ENCODE measurements around the gene PRKAG2. TPM values are rescaled to one million over a fixed set of nuclear protein-coding genes. Genes with fewer than 3 reads are reported as not detected.
"Not testable (repeated sequence)": the region's sequence is repeated elsewhere in the genome, so short reads cannot be mapped to it uniquely, and the experiment has no call there.

Gene PRKAG2
- total RNA-seq, 1 donor from 2014 or later, result 15.7 TPM

DNA sequence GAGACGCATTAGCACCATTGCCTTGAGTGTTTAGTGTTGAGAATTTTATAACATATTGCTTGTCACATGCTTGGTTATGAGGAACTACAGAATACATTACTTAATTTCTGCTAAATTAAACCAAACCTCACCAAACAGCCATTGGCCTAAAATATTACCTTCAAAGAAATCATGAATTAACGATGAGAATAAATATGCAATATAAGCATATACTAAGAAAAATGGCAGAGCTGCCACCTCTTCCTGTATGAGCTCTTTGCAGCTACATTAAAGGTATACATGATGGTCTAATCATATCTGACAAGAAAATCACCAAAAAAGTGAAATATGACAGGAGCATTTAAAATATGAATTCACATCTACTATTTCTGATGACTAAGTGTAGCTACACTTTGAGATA lies 352.1 kb downstream of the PRKAG2 start:
- Mint-ChIP-seq H3K4me1 (no peaks in the 10 kb centered on the region), H3K27ac (no peak overlapping the region), H3K36me3 (no peaks in the 10 kb centered on the region), H3K4me3 (no peak overlapping the region), H3K9me3 (peaks cover 11% of the 10 kb centered on the region), H3K27me3 (ENCODE audit: low read depth) (no peaks in the 10 kb centered on the region)
- DNase-seq (ENCODE audit: low spot score in 2 of 2, unreplicated experiment in 2 of 2), result no peak
- TF ChIP-seq, protein P1, sequence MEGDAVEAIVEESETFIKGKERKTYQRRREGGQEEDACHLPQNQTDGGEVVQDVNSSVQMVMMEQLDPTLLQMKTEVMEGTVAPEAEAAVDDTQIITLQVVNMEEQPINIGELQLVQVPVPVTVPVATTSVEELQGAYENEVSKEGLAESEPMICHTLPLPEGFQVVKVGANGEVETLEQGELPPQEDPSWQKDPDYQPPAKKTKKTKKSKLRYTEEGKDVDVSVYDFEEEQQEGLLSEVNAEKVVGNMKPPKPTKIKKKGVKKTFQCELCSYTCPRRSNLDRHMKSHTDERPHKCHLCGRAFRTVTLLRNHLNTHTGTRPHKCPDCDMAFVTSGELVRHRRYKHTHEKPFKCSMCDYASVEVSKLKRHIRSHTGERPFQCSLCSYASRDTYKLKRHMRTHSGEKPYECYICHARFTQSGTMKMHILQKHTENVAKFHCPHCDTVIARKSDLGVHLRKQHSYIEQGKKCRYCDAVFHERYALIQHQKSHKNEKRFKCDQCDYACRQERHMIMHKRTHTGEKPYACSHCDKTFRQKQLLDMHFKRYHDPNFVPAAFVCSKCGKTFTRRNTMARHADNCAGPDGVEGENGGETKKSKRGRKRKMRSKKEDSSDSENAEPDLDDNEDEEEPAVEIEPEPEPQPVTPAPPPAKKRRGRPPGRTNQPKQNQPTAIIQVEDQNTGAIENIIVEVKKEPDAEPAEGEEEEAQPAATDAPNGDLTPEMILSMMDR (IDR thresholded peaks at IDR 0.05; ENCODE audit: unreplicated experiment), result no peak

DNA sequence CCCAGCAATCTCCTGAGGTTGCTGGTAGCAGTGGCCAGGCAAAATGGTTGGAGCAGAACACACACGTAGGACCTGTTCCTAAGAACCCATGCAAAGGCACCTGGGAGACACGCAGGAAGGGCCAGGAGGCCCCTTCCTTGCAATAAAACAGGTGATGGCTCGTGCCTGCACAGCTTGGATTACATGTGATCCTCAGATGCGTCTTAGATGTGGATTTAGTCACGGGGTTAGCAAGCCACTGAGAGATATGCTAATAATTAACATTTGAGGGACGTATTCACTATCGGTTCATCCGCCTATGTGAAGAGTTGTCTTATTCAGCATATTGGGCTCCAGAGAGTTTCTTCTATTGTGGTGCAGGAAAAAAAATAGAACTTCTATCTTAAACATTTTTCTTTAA lies 352.6 kb downstream of the PRKAG2 start:
- H3K36me3 Mint-ChIP-seq, result no peaks in the 10 kb centered on the region
- H3K9me3 Mint-ChIP-seq, result peaks cover 9% of the 10 kb centered on the region
- TF ChIP-seq, protein P1 (IDR thresholded peaks at IDR 0.05; ENCODE audit: unreplicated experiment), result no peak
- H3K4me1 Mint-ChIP-seq, result no peaks in the 10 kb centered on the region
- no peaks in the 10 kb centered on the region for H3K27me3 Mint-ChIP-seq (ENCODE audit: low read depth)
- no peak overlapping the region for H3K4me3 Mint-ChIP-seq
- H3K27ac Mint-ChIP-seq, result no peak overlapping the region
- DNase-seq (ENCODE audit: low spot score in 2 of 2, unreplicated experiment in 2 of 2), result no peak

DNA sequence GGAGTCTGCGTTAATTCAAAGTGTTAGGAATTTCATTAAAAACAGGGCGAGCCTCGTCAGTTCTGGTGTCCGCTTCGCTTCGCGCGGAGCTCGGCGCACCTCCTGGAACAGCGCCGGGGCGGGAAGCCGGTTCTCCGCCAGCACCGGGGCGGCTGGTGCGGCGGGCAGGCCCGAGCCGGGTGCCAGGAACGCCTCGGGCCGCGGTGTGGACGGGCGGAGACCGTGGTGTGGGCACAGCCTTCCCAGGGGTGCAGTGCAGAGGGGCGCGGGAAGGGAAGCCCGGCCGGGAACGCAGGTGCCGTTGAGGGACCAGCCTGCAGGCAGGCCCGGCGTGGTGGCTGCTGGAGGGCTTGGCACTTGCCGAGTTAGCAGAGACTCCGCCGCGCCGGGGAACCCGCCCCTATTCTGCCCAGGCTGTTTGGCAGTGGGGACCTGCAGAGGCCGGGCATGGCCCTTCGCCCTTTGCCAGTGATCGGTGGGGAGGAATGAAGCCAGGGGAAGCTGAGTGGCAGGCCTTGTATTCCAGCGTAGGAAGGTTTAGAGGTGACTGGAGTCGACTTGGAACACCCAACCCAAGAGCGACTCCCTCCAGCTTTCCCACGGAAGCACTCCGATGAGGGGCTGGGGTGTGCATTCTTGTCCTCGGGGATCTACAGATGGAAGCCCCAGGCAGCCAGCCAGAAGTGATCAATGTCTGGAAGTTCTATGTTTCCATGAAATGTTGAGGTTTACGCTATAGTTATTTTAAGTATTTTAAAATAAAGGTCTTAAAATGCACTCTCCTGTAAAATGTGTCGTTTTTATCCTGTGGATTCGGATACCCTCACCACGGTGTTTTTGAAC lies 356.3 kb downstream of the PRKAG2 start:
- Mint-ChIP-seq H3K27me3 (ENCODE audit: low read depth) (no peaks in the 10 kb centered on the region), H3K27ac (peak overlapping the region; percentile 99), H3K4me3 (peak overlapping the region; percentile 90), H3K36me3 (no peaks in the 10 kb centered on the region), H3K9me3 (no peaks in the 10 kb centered on the region), H3K4me1 (peaks cover 22% of the 10 kb centered on the region)
- no peak for DNase-seq (ENCODE audit: low spot score in 2 of 2, unreplicated experiment in 2 of 2)
- TF ChIP-seq, protein P1 (IDR thresholded peaks at IDR 0.05; ENCODE audit: unreplicated experiment), result no peak

DNA sequence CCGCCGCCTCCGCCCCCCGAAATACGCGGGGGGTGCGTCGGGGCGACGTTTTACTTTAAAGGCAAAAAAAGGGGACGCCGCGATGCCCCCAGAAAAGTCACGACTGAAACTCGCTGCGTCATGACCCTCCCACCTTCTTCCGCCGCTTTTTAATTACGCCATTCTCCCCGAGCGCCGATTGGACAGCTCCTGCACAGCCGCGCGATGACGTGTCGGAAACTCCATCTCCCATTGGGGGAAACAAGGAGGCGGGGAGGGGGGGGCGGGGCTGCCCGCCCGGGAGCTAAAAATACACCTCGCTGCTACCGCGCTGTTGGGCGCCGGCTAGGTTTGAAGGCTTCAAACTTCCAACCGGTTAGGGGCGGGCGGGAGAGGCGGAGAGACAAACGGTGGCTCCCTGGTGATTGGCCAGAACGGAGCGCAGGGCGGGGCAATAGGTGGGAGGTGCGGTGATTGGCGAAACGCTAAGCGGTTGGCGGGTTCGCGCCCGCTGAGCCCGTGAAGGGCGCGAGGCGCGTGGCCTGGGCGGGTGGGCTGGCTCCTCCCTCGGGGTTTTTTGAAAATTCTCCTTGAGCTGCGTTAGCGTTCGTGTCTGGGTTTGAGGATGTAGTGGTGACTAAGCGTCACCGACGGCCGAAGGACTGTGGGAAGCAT lies 357.0 kb downstream of the PRKAG2 start, which contains the start of gene RHEB:
TSS of gene RHEB (minus strand) at position 131 of the 654 bp plus-strand sequence. CDS start 384 bp downstream, outside the sequence.
- TF ChIP-seq, protein P1 (IDR thresholded peaks at IDR 0.05; ENCODE audit: unreplicated experiment), result no peak
- DNase-seq (ENCODE audit: low spot score in 2 of 2, unreplicated experiment in 2 of 2), result peak; percentile 92 to 93
- Mint-ChIP-seq H3K27ac (peak within 1 kb of the TSS; percentile 99), H3K36me3 (peaks cover 4% of the 10 kb centered on the region), H3K4me3 (peak within 1 kb of the TSS; percentile 90), H3K9me3 (peaks cover 3% of the 10 kb centered on the region), H3K4me1 (peaks cover 25% of the 10 kb centered on the region), H3K27me3 (ENCODE audit: low read depth) (no peaks in the 10 kb centered on the region)

DNA sequence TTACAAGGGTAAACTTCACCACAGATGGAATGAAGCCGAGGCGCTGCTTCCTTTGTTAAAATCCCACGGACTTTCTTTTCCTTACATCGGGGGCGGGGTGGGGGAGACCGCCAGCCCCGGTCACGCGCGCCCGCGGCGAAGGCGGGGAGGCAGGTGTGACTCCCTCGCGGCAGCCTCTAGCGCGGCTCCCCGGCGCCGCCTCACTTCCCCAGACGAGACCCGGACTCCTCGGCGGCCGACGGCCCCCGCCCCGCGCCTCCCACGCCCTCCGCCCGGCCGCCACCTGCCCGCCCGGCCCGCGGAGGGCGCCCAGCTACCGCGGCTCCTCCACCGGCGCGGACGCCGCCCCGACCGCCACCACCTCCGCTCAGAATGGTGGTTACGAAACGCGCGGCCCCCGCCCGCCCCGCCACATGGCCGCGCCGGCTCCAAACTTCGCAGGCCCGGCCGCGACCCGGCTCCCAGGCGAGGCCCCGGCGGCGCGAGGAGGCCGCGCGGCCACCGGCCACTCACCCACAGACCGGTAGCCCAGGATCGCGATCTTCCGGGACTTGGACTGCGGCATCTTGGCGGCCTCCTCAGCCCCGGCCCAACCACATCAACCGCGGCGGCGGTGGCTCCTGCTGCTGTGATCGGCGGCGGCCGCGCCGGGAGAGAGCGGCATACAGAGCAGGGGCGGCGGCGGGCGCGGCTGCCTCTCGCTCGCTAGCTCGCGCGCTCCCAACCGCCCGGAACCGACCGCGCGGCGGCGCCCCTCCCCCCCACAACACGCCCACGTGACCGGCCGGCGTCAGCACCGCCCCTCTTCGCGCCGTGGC lies 357.8 kb downstream of the PRKAG2 start:
- not testable (repeated sequence) for H3K9me3 Mint-ChIP-seq; H3K36me3 Mint-ChIP-seq; H3K27me3 Mint-ChIP-seq (ENCODE audit: low read depth)
- DNase-seq (ENCODE audit: low spot score in 2 of 2, unreplicated experiment in 2 of 2), result peak in 1 of 2 experiments; percentile 74
- H3K27ac Mint-ChIP-seq, result peak overlapping the region; percentile 99
- H3K4me3 Mint-ChIP-seq, result peak overlapping the region; percentile 90
- H3K4me1 Mint-ChIP-seq, result peaks cover 25% of the 10 kb centered on the region
